Psoas muscle (tissue), 8 donors: ENCODE data around the gene MAP3K1. TPM values are rescaled to one million over a fixed set of nuclear protein-coding genes. Genes with fewer than 3 reads are reported as not detected.

Source experiments
- ATAC-seq, 4 donors: fragments of 200-7000 bp; cut with Tn5 transposase; one replicate each; pipeline ENCODE4 v1.9.1; 2020; ENCODE audit warnings: moderate library complexity in 3 of 4, mild to moderate bottlenecking in 2 of 4
- DNase-seq, 2 donors: peaks; one replicate each; pipeline ENCODE4 v3.0.0-alpha.2; 2020
- H3K27ac ChIP-seq: fragments of 200-600 bp; one replicate; pipeline ENCODE4 v1.8.0; 2022
- H3K27me3 ChIP-seq, 3 donors: fragments of 200-600 bp in 1 of 3; one replicate each; pipeline versions ENCODE4 v1.6.1 to v1.8.0; 2013 to 2022; ENCODE audit warnings: low read length in 2 of 3, mild to moderate bottlenecking in 2 of 3, moderate library complexity in 1 of 3; ENCODE audit not compliant: insufficient read depth in 3 of 3
- H3K36me3 ChIP-seq, 2 donors: fragments of 200-600 bp in 1 of 2; one replicate each; pipeline versions ENCODE4 v1.6.1 to v1.8.0; 2013 to 2022; ENCODE audit warnings: low read depth in 1 of 2, mild to moderate bottlenecking in 1 of 2, moderate library complexity in 1 of 2; ENCODE audit not compliant: insufficient read depth in 1 of 2
- H3K4me1 ChIP-seq: fragments of 200-600 bp; one replicate; pipeline ENCODE4 v1.8.0; 2022
- H3K4me3 ChIP-seq: fragments of 200-600 bp; one replicate; pipeline ENCODE4 v1.8.0; 2022; ENCODE audit warnings: mild to moderate bottlenecking
- H3K9me3 ChIP-seq: fragments of 200-600 bp; one replicate; pipeline ENCODE4 v1.8.0; 2022
- WGBS, 3 donors: extraction: QIAGEN DNeasy Blood & Tissue Kit; methylation state at CpG; one replicate each; pipeline versions ENCODE4 v1.1.6 to v1.1.7; 2013; 5-methylcytosine and 5-hydroxymethylcytosine counted together
- intact Hi-C, 2 donors: fragments of 100-400 bp; cut with DNase I; formaldehyde crosslinking; loops; one replicate each; pipeline versions ENCODE4 v1.11.0 to v1.14.2; 2022
- polyA plus RNA-seq, 3 donors: library from polyadenylated mRNA; stranded (reverse); fragments of 200-250 nt; gene quantifications; one replicate each; pipeline ENCODE4 v1.2.3, GENCODE V29; 2013
- total RNA-seq, 4 donors: library from RNA; stranded (reverse); fragmentation: NEBNext Ultra II Directional in 2 of 4; extraction: Animal tissue kit (Norgen Biotek cat#: 25700) in 2 of 4; gene quantifications; one replicate each; pipeline versions ENCODE4 v1.2.1 to v1.2.4, GENCODE V29; 2021 to 2023
- TF ChIP-seq, protein P1 (sequence below): fragments of 200-600 bp; IDR thresholded peaks from one replicate; pipeline ENCODE4 v1.8.0; 2022; ENCODE audit warnings: antibody characterized with exemption
- donor health status: healthy with polysubstance abuse.
- donor health status: DM: no; HTN: no; CAD: no; lungs with moderate emphysema.
- donor health status: Bipolar disorder and iron deficiency.
- donor health status: healthy.
- donor health status: DM: yes; HTN: yes; CAD: no.
- donor health status: DM: no; HTN: no; CAD: no.
- donor health status: DM: no; HTN: no; CAD: no.
- donor health status: DM: yes; HTN: yes; CAD: no.

MAP3K1 gene
- total and polyA plus RNA-seq, 7 donors, result 0.97 to 5.2 (median 3.0) TPM

GRCh38 chr5:56798521-56798920 lies 16.8 kb upstream of the MAP3K1 start:
- H3K27ac ChIP-seq, result no peak overlapping the region
- no peaks in the 10 kb centered on the region for H3K9me3 ChIP-seq
- no peaks in the 10 kb centered on the region for H3K4me1 ChIP-seq
- no peak overlapping the region for H3K4me3 ChIP-seq
- ATAC-seq (no peak), DNase-seq (no peak)
- intact Hi-C loops, result no loop called here
- H3K27me3 ChIP-seq, result no peaks in the 10 kb centered on the region
- no peaks in the 10 kb centered on the region for H3K36me3 ChIP-seq
- TF ChIP-seq, protein P1, sequence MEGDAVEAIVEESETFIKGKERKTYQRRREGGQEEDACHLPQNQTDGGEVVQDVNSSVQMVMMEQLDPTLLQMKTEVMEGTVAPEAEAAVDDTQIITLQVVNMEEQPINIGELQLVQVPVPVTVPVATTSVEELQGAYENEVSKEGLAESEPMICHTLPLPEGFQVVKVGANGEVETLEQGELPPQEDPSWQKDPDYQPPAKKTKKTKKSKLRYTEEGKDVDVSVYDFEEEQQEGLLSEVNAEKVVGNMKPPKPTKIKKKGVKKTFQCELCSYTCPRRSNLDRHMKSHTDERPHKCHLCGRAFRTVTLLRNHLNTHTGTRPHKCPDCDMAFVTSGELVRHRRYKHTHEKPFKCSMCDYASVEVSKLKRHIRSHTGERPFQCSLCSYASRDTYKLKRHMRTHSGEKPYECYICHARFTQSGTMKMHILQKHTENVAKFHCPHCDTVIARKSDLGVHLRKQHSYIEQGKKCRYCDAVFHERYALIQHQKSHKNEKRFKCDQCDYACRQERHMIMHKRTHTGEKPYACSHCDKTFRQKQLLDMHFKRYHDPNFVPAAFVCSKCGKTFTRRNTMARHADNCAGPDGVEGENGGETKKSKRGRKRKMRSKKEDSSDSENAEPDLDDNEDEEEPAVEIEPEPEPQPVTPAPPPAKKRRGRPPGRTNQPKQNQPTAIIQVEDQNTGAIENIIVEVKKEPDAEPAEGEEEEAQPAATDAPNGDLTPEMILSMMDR, result no peak

GRCh38 chr5:56800186-56800585 lies 15.2 kb upstream of the MAP3K1 start:
- no peaks in the 10 kb centered on the region for H3K27me3 ChIP-seq
- H3K4me3 ChIP-seq, result no peak overlapping the region
- intact Hi-C loops, result no loop called here
- TF ChIP-seq, protein P1, result no peak
- H3K9me3 ChIP-seq, result no peaks in the 10 kb centered on the region
- no peak overlapping the region for H3K27ac ChIP-seq
- no peak for DNase-seq
- no peak for ATAC-seq
- H3K4me1 ChIP-seq, result no peaks in the 10 kb centered on the region
- no peaks in the 10 kb centered on the region for H3K36me3 ChIP-seq

GRCh38 chr5:56801256-56801655 lies 14.1 kb upstream of the MAP3K1 start:
- 43 to 64% (median 54%) methylated on average over 3 of the region's 3 CpGs for WGBS, 3 donors
- TF ChIP-seq, protein P1, result no peak
- no peak for ATAC-seq
- Histone ChIP-seq H3K27me3 (no peaks in the 10 kb centered on the region), H3K36me3 (no peaks in the 10 kb centered on the region), H3K27ac (no peak overlapping the region), H3K4me3 (no peak overlapping the region), H3K9me3 (no peaks in the 10 kb centered on the region), H3K4me1 (no peaks in the 10 kb centered on the region)
- intact Hi-C loops, result no loop called here
- no peak for DNase-seq

DNA sequence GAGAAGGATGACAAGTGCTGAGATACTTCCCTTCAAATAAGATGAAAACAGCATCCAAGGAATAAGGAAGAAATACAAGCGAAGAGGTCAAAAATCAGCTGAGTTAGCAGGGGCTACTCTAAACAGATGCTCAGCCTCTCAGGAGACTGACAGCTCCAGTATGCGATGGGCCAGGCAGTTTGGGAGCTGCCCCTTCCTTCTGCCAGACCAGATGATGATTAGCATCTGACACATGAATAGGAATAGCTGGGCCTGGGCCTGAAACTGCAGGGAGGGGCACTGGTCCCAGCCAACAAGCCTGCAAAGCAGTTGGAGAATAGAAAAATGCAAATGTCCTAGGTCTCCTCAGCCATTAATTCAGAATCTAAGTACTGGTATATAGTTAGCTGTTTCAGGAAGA lies 13.1 kb upstream of the MAP3K1 start:
- TF ChIP-seq, protein P1, result no peak
- Histone ChIP-seq H3K27ac (no peak overlapping the region), H3K27me3 (no peaks in the 10 kb centered on the region), H3K4me1 (no peaks in the 10 kb centered on the region), H3K4me3 (no peak overlapping the region), H3K36me3 (no peaks in the 10 kb centered on the region), H3K9me3 (no peaks in the 10 kb centered on the region)
- DNase-seq, result no peak
- ATAC-seq, result no peak
- intact Hi-C loops, result no loop called here
- 43 to 52% (median 47%) methylated on average over 2 of the region's 2 CpGs for WGBS, 3 donors

- DNase-seq (no peak), ATAC-seq (no peak)
- H3K27ac ChIP-seq, result no peak overlapping the region
- no peaks in the 10 kb centered on the region for H3K27me3 ChIP-seq
- no peaks in the 10 kb centered on the region for H3K9me3 ChIP-seq
- no peaks in the 10 kb centered on the region for H3K36me3 ChIP-seq
- TF ChIP-seq, protein P1, result no peak
- intact Hi-C loops, result no loop called here
- H3K4me3 ChIP-seq, result no peak overlapping the region
- WGBS, 3 donors, result 33 to 51% (median 40%) methylated on average over 2 of the region's 2 CpGs
- no peaks in the 10 kb centered on the region for H3K4me1 ChIP-seq
Observed at GRCh38 chr5:56803025-56803424, 12.3 kb upstream of the MAP3K1 start.
